PC-9 (cell line): ENCODE results near the gene SMO.

Source experiments
- EZH2 ChIP-seq: fragments of 200-600 bp; sonication (generic); IDR thresholded peaks from 2 replicates; pipeline ENCODE4 v1.8.0; 2017; ENCODE audit warnings: antibody characterized with exemption, low read depth
- TF ChIP-seq, protein P1 (sequence below): fragments of 200-600 bp; sonication (generic); conservative IDR thresholded peaks from 2 replicates; pipeline ENCODE4 v1.6.1; 2017; ENCODE audit warnings: mixed run types, antibody characterized with exemption, mild to moderate bottlenecking, moderate library complexity

DNA sequence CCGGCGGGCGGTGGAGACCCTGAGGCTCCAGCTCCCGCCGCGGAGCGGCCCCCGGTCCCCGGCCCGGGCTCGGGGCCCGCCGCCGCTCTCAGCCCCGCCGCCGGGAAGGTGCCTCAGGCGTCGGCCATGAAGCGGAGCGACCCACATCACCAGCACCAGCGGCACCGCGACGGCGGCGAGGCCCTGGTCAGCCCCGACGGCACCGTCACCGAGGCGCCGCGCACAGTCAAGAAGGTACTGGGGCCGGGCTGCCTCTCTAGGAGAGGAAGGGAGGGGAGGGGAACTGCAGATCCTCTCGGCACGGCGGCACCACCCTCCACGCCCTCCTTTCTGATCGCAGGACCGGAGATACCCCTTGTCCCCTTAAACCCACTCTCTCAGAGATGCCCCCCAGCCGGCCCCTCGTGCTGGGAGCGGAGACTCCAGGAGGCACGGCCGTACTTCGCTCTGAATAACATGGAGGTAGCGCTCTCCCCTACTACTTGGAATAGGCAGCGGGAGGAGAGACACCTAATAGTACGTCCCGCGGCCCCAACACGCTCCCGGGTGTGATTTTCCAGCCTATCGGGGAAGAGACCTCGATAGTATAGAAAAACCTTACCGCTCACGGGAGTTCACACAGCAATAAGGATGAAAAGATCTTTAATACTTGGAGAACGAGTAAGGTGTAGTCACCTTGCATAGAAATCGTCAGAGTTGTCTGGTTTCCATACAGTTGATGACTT is 36.9 kb downstream of the SMO start:
- TF ChIP-seq, protein P1, sequence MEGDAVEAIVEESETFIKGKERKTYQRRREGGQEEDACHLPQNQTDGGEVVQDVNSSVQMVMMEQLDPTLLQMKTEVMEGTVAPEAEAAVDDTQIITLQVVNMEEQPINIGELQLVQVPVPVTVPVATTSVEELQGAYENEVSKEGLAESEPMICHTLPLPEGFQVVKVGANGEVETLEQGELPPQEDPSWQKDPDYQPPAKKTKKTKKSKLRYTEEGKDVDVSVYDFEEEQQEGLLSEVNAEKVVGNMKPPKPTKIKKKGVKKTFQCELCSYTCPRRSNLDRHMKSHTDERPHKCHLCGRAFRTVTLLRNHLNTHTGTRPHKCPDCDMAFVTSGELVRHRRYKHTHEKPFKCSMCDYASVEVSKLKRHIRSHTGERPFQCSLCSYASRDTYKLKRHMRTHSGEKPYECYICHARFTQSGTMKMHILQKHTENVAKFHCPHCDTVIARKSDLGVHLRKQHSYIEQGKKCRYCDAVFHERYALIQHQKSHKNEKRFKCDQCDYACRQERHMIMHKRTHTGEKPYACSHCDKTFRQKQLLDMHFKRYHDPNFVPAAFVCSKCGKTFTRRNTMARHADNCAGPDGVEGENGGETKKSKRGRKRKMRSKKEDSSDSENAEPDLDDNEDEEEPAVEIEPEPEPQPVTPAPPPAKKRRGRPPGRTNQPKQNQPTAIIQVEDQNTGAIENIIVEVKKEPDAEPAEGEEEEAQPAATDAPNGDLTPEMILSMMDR = no peak
- TF ChIP-seq EZH2 = no peak
